HEK293 (cell line): Measurements from ENCODE around the gene CELSR3.
A peak's percentile ranks its signal among the peaks of the same experiment; 100 is the strongest.

Experiments used
- CTCF ChIA-PET: fragments of 350-600 bp; formaldehyde crosslinking; extraction: SDS; loops from one replicate; lab custom pipeline; 2021; ENCODE audit warnings: antibody characterized with exemption; lab: Yijun Ruan, JAX
- POLR2A ChIA-PET: fragments of 300-600 bp; formaldehyde crosslinking; extraction: SDS; loops from one replicate; lab custom pipeline; 2020; ENCODE audit warnings: antibody characterized with exemption, inconsistent platforms; lab: Yijun Ruan, JAX
- H3K27ac ChIP-seq: fragments of 200-500 bp; sonication (Bioruptor generic); 2 replicates; pipeline ENCODE4 v1.5.1; 2014; ENCODE audit warnings: low read depth, low read length, control low read depth, inconsistent platforms; ENCODE audit errors: extremely low read depth
- H3K36me3 ChIP-seq, 2 experiments: fragments of 200-500 bp in 1 of 2; sonication (Bioruptor generic) in 1 of 2; 1 replicate in 1 of 2; 2 replicates in 1 of 2; pipeline ENCODE4 v1.5.1; 2014 to 2017; ENCODE audit warnings: inconsistent platforms in 2 of 2, low read length in 2 of 2; ENCODE audit not compliant: control insufficient read depth in 2 of 2, insufficient read depth in 1 of 2
- H3K4me1 ChIP-seq: fragments of 200-500 bp; sonication (Bioruptor generic); 2 replicates; pipeline ENCODE4 v1.5.1; 2014; ENCODE audit warnings: mild to moderate bottlenecking, low read length, inconsistent platforms; ENCODE audit not compliant: control insufficient read depth, insufficient read depth
- H3K4me3 ChIP-seq: 2 replicates; pipeline ENCODE4 v1.5.1; 2011; ENCODE audit warnings: low read depth, mild to moderate bottlenecking, control low read depth, low read length, moderate library complexity
- H3K9me3 ChIP-seq: fragments of 200-500 bp; sonication (Bioruptor generic); 2 replicates; pipeline ENCODE4 v1.5.1; 2014; ENCODE audit warnings: low read depth, low read length, inconsistent platforms; ENCODE audit not compliant: control insufficient read depth, insufficient read depth
- PRDM1 ChIP-seq: fragments of 450-650 bp; formaldehyde crosslinking; IDR thresholded peaks from 2 replicates; pipeline ENCODE4; 2016; ENCODE audit warnings: missing biosample characterization, missing genetic modification characterization
- ZBTB21 ChIP-seq: fragments of 450-650 bp; formaldehyde crosslinking; IDR thresholded peaks from 2 replicates; pipeline ENCODE4 v1.5.1; 2017; ENCODE audit warnings: missing biosample characterization, missing genetic modification characterization
- ZNF133 ChIP-seq: fragments of 450-650 bp; formaldehyde crosslinking; IDR thresholded peaks from 2 replicates; pipeline ENCODE4 v1.5.1; 2016; ENCODE audit warnings: missing biosample characterization, missing genetic modification characterization
- ZNF184 ChIP-seq: fragments of 450-650 bp; IDR thresholded peaks from 2 replicates; pipeline ENCODE4 v1.5.1; 2018; ENCODE audit warnings: missing biosample characterization, mild to moderate bottlenecking, missing genetic modification characterization
- ZNF341 ChIP-seq: fragments of 450-650 bp; formaldehyde crosslinking; IDR thresholded peaks from 2 replicates; pipeline ENCODE4; 2016; ENCODE audit warnings: low read depth, missing biosample characterization, missing genetic modification characterization
- ZNF48 ChIP-seq: fragments of 450-650 bp; formaldehyde crosslinking; IDR thresholded peaks from 2 replicates; pipeline ENCODE4 v1.5.1; 2016; ENCODE audit warnings: missing biosample characterization, missing genetic modification characterization
- ZNF529 ChIP-seq: fragments of 450-650 bp; formaldehyde crosslinking; IDR thresholded peaks from 2 replicates; pipeline ENCODE4 v1.5.1; 2017; ENCODE audit warnings: missing genetic modification characterization, missing biosample characterization; ENCODE audit not compliant: insufficient replicate concordance
- ZNF548 ChIP-seq: fragments of 450-650 bp; formaldehyde crosslinking; IDR thresholded peaks from 2 replicates; pipeline ENCODE4 v1.5.1; 2016; ENCODE audit warnings: missing biosample characterization, missing genetic modification characterization
- ZNF560 ChIP-seq: fragments of 450-650 bp; formaldehyde crosslinking; IDR thresholded peaks from 2 replicates; pipeline ENCODE4 v1.5.1; 2017; ENCODE audit warnings: missing biosample characterization, missing genetic modification characterization, borderline replicate concordance
- ZNF571 ChIP-seq: fragments of 450-650 bp; formaldehyde crosslinking; IDR thresholded peaks from 2 replicates; pipeline ENCODE4 v1.5.0; 2017; ENCODE audit warnings: missing biosample characterization, missing genetic modification characterization
- ZNF677 ChIP-seq: fragments of 450-650 bp; IDR thresholded peaks from 2 replicates; pipeline ENCODE4 v1.5.0; 2018; ENCODE audit warnings: missing biosample characterization, mild to moderate bottlenecking, missing genetic modification characterization, moderate library complexity
- ZNF785 ChIP-seq: fragments of 450-650 bp; formaldehyde crosslinking; IDR thresholded peaks from 2 replicates; pipeline ENCODE4 v1.5.1; 2016; ENCODE audit warnings: missing biosample characterization, missing genetic modification characterization
- ZNF792 ChIP-seq: fragments of 450-650 bp; formaldehyde crosslinking; IDR thresholded peaks from 2 replicates; pipeline ENCODE4 v1.5.1; 2016; ENCODE audit warnings: missing biosample characterization, missing genetic modification characterization
- TF ChIP-seq, protein P1 (sequence below): fragments of 450-650 bp; formaldehyde crosslinking; conservative IDR thresholded peaks from 2 replicates; pipeline ENCODE4 v1.5.1; 2016; ENCODE audit warnings: low read depth, missing biosample characterization, missing genetic modification characterization
- TF ChIP-seq, protein P2 (sequence below): fragments of 450-650 bp; formaldehyde crosslinking; IDR thresholded peaks from 2 replicates; pipeline ENCODE4 v1.5.1; 2016; ENCODE audit warnings: missing biosample characterization, missing genetic modification characterization
- TF ChIP-seq, protein P3 (sequence below): fragments of 450-650 bp; formaldehyde crosslinking; IDR thresholded peaks from 2 replicates; pipeline ENCODE4 v1.5.1; 2016; ENCODE audit warnings: missing biosample characterization, missing genetic modification characterization, borderline replicate concordance
- TF ChIP-seq, protein P4 (sequence below): fragments of 450-650 bp; formaldehyde crosslinking; optimal IDR thresholded peaks from 2 replicates; pipeline ENCODE3; 2016; ENCODE audit warnings: missing biosample characterization, mild to moderate bottlenecking, missing genetic modification characterization
- TF ChIP-seq, protein P5 (sequence below): fragments of 450-650 bp; IDR thresholded peaks from 2 replicates; pipeline ENCODE4 v1.5.1; 2018; ENCODE audit warnings: missing biosample characterization, mild to moderate bottlenecking, missing genetic modification characterization

Gene CELSR3

DNA sequence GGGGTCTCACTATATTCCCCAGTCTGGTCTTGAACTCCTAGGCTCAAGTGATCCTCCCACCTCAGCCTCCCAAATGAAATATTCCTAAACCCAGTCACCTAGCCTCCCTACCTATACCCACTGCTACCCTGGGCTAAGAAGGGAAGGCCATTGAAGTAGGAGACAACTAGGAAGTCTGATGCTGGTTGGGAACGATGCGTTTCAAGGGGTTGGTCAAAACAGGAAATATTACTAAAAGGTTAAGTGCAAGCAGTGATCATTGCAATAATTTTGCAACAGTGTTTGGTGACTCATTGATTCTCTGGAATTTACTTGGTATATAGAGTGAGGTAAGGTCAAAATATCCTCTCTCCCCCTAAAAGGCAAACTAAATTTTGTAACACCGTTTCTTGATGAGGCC is 48.6 kb downstream of the CELSR3 start (continued):
- TF ChIP-seq, protein P1, sequence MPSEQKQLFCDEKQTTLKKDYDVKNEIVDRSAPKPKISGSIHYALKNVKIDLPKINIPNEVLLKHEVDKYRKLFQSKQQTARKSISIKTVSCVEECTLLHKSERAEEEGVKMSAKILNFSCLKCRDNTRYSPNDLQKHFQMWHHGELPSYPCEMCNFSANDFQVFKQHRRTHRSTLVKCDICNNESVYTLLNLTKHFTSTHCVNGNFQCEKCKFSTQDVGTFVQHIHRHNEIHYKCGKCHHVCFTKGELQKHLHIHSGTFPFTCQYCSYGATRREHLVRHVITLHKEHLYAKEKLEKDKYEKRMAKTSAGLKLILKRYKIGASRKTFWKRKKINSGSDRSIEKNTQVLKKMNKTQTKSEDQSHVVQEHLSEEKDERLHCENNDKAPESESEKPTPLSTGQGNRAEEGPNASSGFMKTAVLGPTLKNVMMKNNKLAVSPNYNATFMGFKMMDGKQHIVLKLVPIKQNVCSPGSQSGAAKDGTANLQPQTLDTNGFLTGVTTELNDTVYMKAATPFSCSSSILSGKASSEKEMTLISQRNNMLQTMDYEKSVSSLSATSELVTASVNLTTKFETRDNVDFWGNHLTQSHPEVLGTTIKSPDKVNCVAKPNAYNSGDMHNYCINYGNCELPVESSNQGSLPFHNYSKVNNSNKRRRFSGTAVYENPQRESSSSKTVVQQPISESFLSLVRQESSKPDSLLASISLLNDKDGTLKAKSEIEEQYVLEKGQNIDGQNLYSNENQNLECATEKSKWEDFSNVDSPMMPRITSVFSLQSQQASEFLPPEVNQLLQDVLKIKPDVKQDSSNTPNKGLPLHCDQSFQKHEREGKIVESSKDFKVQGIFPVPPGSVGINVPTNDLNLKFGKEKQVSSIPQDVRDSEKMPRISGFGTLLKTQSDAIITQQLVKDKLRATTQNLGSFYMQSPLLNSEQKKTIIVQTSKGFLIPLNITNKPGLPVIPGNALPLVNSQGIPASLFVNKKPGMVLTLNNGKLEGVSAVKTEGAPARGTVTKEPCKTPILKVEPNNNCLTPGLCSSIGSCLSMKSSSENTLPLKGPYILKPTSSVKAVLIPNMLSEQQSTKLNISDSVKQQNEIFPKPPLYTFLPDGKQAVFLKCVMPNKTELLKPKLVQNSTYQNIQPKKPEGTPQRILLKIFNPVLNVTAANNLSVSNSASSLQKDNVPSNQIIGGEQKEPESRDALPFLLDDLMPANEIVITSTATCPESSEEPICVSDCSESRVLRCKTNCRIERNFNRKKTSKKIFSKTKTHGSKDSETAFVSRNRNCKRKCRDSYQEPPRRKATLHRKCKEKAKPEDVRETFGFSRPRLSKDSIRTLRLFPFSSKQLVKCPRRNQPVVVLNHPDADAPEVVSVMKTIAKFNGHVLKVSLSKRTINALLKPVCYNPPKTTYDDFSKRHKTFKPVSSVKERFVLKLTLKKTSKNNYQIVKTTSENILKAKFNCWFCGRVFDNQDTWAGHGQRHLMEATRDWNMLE (tag by site-specific recombination) = no peak
- no peak for TF ChIP-seq ZNF133 (tag by site-specific recombination)
- TF ChIP-seq ZNF548 = no peak
- TF ChIP-seq, protein P2, sequence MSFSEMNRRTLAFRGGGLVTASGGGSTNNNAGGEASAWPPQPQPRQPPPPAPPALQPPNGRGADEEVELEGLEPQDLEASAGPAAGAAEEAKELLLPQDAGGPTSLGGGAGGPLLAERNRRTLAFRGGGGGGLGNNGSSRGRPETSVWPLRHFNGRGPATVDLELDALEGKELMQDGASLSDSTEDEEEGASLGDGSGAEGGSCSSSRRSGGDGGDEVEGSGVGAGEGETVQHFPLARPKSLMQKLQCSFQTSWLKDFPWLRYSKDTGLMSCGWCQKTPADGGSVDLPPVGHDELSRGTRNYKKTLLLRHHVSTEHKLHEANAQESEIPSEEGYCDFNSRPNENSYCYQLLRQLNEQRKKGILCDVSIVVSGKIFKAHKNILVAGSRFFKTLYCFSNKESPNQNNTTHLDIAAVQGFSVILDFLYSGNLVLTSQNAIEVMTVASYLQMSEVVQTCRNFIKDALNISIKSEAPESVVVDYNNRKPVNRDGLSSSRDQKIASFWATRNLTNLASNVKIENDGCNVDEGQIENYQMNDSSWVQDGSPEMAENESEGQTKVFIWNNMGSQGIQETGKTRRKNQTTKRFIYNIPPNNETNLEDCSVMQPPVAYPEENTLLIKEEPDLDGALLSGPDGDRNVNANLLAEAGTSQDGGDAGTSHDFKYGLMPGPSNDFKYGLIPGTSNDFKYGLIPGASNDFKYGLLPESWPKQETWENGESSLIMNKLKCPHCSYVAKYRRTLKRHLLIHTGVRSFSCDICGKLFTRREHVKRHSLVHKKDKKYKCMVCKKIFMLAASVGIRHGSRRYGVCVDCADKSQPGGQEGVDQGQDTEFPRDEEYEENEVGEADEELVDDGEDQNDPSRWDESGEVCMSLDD (tag by site-specific recombination) = no peak
- TF ChIP-seq ZNF792 (tag by site-specific recombination) = no peak

DNA sequence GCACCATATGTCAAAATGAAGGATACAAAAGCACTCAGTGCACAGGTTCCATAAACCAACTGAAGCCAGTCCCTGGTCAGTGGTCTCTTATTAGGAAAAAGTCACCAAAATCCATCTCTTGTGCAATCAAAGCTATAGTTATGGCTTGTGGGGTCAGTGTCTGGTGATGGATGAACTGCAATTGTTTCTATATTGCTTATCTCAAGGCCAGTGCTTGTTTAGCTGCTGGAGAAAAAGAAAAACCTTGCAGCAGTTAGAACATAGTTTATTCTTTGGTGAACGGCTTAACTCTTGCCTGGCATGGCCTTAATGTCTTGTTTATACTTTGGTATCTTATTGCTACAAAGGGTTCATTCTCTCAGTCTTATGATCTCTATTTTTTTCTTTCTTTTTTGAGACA is 50.4 kb downstream of the CELSR3 start:
- POLR2A ChIA-PET = interaction anchor here (0.7 kb wide), 1 partner anchor 50 kb away, joined by 3 read pairs; no protein-coding TSS in a partner anchor
- TF ChIP-seq ZNF560 (tag by site-specific recombination) = no peak
- TF ChIP-seq, protein P3, sequence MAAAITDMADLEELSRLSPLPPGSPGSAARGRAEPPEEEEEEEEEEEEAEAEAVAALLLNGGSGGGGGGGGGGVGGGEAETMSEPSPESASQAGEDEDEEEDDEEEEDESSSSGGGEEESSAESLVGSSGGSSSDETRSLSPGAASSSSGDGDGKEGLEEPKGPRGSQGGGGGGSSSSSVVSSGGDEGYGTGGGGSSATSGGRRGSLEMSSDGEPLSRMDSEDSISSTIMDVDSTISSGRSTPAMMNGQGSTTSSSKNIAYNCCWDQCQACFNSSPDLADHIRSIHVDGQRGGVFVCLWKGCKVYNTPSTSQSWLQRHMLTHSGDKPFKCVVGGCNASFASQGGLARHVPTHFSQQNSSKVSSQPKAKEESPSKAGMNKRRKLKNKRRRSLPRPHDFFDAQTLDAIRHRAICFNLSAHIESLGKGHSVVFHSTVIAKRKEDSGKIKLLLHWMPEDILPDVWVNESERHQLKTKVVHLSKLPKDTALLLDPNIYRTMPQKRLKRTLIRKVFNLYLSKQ (tag by site-specific recombination) = no peak
- TF ChIP-seq ZNF341 (tag by site-specific recombination) = no peak
- TF ChIP-seq ZNF184 (tag by site-specific recombination) = no peak
- no peak for TF ChIP-seq ZNF48
- H3K4me3 ChIP-seq = no peak overlapping the region
- H3K9me3 ChIP-seq = no peaks in the 10 kb centered on the region
- no peak overlapping the region for H3K27ac ChIP-seq
- H3K4me1 ChIP-seq = no peaks in the 10 kb centered on the region
- peaks cover 6 to 9% of the 10 kb centered on the region in 2 experiments; a peak in 2 of 3 replicates for H3K36me3 ChIP-seq
- CTCF ChIA-PET = interaction anchor here (0.6 kb wide), 1 partner anchor 593 kb away, joined by 3 read pairs; no protein-coding TSS in a partner anchor

DNA sequence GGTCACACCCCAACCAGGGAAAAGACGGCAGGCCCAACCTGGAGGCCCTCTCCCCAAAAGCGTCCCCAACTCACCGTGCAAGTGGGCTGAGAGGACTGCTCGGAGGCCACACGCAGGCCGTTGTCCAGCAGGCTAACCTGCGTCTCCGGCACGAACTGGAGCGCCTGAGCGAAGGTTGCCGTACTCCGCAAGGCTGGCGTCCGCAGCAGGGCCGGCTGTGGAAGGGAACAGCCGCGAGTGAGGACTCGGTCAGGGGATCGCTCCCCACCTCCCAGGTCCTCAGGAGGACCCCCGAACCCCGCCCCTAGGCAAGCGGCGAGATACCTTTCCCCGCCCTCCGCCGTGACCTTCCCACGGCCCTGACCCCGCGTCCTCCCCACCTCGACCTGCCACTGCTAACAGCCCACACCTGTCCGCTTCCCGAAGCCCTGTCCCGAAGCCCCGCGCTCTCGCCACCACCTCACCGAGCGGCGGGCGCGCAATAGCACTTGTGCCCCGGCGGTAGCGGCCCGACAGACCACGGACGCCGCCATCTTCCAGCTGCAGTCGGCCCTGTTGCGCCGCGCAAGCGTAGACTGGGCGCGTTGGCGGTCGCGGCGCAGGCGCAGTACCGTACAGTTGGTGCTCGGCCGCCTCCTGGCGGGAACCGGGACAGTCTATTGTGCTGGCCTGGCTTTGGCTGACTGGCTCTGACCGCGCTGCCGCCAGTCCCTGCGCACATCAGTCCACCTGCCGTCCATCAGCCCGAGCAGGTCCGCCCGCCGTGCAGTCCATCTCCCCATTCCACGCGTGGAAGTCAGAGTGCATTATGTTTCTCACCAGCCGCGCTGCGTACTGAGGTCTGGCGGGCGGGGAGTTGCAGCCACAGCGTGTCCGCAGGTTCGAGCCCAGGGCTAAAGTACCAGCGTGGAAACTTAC is 53.3 kb downstream of the CELSR3 start, which contains the start of gene UQCRC1:
Gene UQCRC1, minus strand, starts transcription at position 559 of the 918 bp plus-strand sequence. Its CDS starts 26 bp downstream, at position 533.
- CTCF ChIA-PET = interaction anchor here (0.7 to 1.1 kb wide), 2 partner anchors 25 to 27 kb away, joined by 3 to 4 read pairs; no protein-coding TSS in a partner anchor
- Histone ChIP-seq H3K27ac (peak within 1 kb of the TSS; percentile 63; the same call in 1 of the 2 replicates), H3K36me3 (peaks cover 8 to 34% of the 10 kb centered on the region in 2 experiments; a peak in 2 of 3 replicates), H3K9me3 (no peaks in the 10 kb centered on the region), H3K4me1 (no peaks in the 10 kb centered on the region), H3K4me3 (peak within 1 kb of the TSS; percentile 100)
- POLR2A ChIA-PET = interaction anchor here (0.5 to 0.7 kb wide), 4 partner anchors 26 to 797 kb away, joined by 3 to 5 read pairs (median 4); partner anchors contain the start of gene SLC26A6
- no peak for TF ChIP-seq ZBTB21
- TF ChIP-seq ZNF785 (tag by site-specific recombination) = 0 out of 2 replicates have a peak, but pooled peaks have one; percentile 56
- no peak for TF ChIP-seq ZNF48
- TF ChIP-seq ZNF571 = no peak
- no peak for TF ChIP-seq PRDM1 (tag by site-specific recombination)
- no peak for TF ChIP-seq ZNF529
- TF ChIP-seq, protein P4, sequence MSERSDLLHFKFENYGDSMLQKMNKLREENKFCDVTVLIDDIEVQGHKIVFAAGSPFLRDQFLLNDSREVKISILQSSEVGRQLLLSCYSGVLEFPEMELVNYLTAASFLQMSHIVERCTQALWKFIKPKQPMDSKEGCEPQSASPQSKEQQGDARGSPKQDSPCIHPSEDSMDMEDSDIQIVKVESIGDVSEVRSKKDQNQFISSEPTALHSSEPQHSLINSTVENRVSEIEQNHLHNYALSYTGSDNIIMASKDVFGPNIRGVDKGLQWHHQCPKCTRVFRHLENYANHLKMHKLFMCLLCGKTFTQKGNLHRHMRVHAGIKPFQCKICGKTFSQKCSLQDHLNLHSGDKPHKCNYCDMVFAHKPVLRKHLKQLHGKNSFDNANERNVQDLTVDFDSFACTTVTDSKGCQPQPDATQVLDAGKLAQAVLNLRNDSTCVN (tag by site-specific recombination) = peak; percentile 69
- TF ChIP-seq ZNF677 = no peak
- TF ChIP-seq, protein P5, sequence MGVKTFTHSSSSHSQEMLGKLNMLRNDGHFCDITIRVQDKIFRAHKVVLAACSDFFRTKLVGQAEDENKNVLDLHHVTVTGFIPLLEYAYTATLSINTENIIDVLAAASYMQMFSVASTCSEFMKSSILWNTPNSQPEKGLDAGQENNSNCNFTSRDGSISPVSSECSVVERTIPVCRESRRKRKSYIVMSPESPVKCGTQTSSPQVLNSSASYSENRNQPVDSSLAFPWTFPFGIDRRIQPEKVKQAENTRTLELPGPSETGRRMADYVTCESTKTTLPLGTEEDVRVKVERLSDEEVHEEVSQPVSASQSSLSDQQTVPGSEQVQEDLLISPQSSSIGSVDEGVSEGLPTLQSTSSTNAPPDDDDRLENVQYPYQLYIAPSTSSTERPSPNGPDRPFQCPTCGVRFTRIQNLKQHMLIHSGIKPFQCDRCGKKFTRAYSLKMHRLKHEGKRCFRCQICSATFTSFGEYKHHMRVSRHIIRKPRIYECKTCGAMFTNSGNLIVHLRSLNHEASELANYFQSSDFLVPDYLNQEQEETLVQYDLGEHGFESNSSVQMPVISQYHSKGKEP (tag by site-specific recombination) = no peak
